ENCODE data around the gene TAS2R16.
"Not testable (repeated sequence)": the region's sequence is repeated elsewhere in the genome, so short reads cannot be mapped to it uniquely, and the experiment has no call there.

TAS2R16 gene

DNA sequence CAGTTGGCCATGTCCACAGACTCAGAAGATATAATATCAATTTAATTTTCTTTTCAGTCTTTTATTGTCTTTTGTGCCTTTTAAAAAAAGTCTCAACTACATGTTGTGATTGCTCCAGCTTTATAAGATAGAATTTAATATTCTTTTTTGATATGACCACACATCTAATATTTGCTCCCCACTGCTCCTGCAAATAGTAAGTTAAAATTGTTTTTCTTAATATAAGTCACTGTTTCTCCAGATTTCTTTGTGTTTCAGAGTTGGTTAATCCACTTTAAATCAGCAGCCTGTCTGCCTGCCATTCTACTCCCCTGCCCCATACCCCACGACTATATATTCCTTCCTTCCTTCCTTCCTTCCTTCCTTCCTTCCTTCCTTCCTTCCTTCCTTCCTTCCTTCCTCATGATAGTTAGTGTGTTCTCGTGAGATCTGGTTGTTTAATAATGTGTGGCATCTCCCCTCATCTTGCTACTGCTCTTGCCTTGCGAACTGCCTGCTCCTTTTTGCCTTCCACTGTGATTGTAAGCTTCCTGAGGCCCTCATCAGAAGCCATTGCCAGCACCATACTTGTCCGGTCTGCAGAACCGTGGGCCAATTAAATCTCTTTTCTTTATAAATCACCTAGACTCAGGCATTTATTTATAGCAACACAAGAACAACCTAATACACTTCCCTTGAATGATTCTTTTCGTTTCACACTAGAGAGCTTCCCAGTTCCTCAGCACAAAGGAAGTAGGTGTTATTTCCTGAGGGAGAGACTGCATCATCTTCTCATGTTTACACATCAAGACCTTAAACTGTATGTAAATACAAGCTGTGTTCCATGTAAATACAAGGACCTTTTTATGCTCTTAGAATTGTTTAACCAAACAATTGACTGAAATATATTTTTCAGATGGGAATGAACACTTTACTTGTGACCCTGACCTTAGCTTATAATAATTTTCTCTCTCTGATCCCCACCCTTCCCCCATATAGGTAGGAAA is 24.5 kb downstream of the TAS2R16 start:
- DNase-seq (ENCODE audit: low spot score), result no peak

DNA sequence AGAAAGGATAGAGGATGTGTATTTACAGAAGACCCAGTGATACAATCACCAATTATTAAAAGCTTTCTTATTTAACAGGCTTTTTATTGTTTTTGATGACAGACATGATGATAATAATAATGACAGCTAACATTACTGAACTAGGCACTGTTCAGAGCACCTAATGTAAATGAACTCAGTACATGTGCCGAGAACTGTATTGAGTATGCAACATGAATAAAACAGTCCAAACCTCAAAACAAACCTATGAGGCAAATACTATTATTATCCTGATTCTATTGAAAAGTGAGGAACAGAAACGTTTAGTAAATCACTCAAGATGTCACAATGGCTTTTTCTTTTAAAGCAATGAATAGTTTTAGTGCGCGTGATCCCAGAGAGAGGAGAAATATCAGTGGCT is 27.1 kb downstream of the TAS2R16 start:
- no peak for DNase-seq (ENCODE audit: low spot score)

DNA sequence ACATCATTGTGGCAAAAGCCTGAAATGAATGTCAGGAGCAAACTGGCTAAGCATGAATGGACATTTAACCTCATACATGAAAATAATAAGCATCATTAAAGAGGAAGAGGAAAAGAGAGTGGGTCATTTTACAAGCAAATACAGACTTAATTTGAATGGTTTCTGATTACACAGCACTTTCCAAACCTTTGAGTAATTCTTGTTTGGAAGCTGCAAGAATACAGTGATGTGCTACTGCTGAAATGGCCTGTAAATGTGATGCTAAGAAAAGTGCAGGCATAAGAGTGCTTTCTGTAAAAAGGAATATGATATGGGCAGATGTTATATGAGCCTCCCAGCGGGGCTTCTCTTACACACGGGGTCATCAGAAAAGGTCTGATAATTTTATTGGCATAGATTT is 30.2 kb downstream of the TAS2R16 start:
- no peak for DNase-seq (ENCODE audit: low spot score)

DNA sequence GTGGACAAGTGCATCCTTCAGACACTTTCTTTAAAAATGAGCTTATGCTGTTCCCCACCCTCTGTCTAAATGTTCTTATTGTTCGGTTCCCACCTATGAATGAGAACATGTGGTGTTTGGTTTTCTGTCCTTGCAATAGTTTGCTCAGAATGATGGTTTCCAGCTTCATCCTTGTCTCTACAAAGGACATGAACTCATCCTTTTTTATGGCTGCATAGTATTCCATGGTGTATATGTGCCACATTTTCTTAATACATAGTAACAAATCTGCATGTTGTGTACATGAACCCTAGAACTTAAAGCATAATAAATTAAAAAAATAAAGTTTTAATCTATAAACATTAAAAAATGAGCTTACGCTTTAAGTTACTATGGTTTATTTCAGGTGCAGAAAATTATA is 41.8 kb downstream of the TAS2R16 start:
- not testable (repeated sequence) for DNase-seq (ENCODE audit: low spot score)

DNA sequence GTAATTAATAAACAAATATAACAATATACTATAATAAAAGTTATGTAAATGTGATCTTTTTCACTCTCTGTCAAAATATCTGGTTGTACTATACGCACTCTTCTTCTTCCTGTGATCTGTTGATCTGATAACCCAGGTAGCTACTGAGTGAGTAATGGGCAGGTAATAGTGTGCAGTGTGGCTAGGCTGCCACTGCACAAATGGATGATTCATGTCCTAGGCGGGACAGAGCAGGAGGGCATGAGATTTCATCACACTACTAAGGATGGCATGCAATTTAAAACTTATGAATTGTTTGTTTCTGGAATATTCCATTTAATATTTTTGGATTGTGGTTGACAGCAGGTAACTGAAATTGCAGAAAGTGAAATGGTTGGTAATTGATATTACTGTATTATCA is 44.5 kb downstream of the TAS2R16 start:
- no peak for DNase-seq (ENCODE audit: low spot score)

DNA sequence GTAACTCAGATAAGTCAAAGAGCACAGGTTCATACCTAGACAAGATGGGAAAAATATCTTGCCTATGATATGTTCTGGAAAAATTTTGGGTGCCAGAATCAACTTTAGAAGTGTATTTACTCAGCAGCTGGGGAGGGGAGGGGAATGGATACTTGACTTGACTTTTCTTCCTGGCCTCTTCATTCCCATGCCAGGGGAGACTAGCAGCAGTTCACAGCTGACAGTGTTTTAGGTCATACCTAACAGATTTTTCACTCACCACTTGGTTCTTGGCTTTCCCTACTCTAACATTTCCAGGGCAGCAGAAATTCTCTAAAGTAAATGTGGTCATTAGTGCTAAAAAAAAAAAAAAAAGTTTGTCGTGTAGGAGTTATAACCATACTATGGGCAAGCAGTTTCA is 46.3 kb downstream of the TAS2R16 start:
- DNase-seq (ENCODE audit: low spot score), result no peak

All from hepatic stellate cell (primary cell).